Muscle of back (tissue), 11 donors: ENCODE results near the gene SLC18B1. TPM values are rescaled to one million over a fixed set of nuclear protein-coding genes. Genes with fewer than 3 reads are reported as not detected.
"Not testable (repeated sequence)": the region's sequence is repeated elsewhere in the genome, so short reads cannot be mapped to it uniquely, and the experiment has no call there.

Experiments used
- DNase-seq, 3 donors: peaks; one replicate each; pipeline versions ENCODE4 v3.0.0 to v3.0.0-alpha.2; 2013
- polyA plus RNA-seq, 10 donors: library from polyadenylated mRNA; unstranded; fragments of 120-200 nt; gene quantifications; one replicate each; pipeline ENCODE4 v1.2.1, GENCODE V29; 2013; ENCODE audit not compliant: insufficient read length in 10 of 10

Gene SLC18B1
- polyA plus RNA-seq, 10 donors: 8.1 to 12.1 (median 9.7) TPM

DNA sequence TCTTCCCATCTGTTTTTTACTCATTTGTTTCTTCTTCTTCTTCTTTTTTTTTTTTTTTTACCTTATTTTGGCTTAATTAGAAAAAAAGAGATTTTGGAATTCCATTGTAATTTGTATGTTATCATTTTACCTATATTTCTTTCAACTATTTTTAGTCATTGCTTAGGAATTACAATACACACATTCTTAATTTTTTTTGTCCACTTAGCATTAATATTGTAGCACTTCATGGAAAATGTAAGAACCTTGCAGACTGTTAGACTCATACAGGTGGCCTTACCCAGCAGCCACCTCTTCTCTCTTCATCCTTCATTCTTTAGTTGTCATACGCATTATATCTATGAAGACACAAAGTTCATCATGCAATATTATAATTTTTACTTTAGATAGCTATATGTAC is 5.8 kb upstream of the SLC18B1 start:
- no peak for DNase-seq

DNA sequence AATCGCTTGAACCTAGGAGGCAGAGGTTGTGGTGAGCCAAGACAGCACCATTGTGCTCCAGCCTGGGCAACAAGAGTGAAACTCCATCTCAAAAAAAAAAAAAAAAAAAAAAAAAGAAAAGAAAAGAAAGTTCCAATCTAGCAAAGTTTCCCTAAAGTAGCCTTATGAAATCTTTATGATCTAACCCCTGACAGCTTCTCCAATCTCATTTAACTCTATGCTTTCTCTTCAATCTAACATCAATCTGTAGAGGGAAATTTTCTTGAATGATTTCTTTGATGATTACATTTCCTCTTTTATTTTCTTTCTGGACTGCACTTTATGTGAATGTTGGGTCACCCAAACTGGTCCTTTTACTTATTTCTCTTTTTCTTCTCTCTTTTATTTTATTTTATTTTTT is 2.2 kb upstream of the SLC18B1 start:
- DNase-seq: no peak

DNA sequence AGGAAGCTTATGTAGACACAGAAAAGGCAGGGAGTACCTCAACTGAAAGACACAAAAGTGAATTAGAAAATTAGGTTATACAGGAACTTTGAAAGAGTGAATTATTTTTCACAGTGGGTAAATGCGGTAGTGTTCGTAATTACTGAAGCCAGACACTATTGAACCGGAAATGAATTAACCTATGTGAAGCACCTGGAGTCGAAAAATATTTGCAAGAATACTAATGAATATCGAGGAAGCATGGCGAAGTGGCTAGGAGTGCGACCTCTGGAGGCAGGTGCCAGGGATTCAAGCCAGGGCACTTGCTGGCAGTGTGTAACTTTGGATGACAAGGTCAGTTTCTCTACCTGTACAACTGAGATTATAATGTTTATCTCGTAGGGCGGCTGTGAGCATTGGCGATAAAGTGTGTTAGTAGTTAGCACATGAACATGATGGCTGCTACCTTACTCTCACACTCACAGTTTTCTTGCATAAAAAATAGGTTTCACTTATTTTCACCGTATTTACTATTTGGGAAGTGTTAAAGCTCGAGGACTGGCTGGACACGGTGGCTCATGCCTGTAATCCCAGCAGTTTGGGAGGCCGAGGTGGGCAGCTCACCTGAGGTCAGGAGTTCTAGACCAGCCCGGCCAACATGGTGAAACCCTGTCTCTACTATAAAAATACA is 567 bp upstream of the SLC18B1 start:
- peak; percentile 43 to 82 (median 52) for DNase-seq

GRCh38 chr6:132795461-132795860 is 3.0 kb downstream of the SLC18B1 start:
- DNase-seq: no peak

- no peak for DNase-seq
These were observed 5.9 kb downstream of the SLC18B1 start for GRCh38 chr6:132792510-132792909.

- peak in 1 of 3 donors; percentile 15 for DNase-seq
These were observed 8.0 kb downstream of the SLC18B1 start for GRCh38 chr6:132790450-132790849.

GRCh38 chr6:132789396-132789776 is 9.1 kb downstream of the SLC18B1 start:
- no peak for DNase-seq

- DNase-seq: no peak
These were observed 9.6 kb downstream of the SLC18B1 start for GRCh38 chr6:132788658-132789395.

DNA sequence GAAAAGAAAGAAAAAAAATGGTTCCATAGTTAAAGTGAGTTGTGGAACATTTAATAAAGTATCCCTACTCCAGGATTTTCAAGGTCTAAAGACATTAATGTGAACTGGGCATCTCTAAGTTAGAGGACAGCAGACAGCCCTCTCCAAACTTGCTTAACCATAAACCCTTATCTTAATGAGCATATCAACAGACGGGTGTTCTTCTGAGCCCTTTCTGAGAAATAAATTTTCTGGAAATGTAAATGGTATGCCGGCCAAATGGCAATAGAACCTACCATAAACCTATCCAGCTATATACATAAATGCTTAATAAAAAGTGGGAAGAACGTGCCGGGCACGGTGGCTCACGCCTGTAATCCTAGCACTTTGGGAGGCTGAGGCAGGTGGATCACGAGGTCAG is 12.5 kb downstream of the SLC18B1 start:
- no peak for DNase-seq

- DNase-seq: no peak
These were observed 17.6 kb downstream of the SLC18B1 start for GRCh38 chr6:132780770-132781371.

GRCh38 chr6:132777881-132778280 is 20.6 kb downstream of the SLC18B1 start:
- not testable (repeated sequence) for DNase-seq

DNA sequence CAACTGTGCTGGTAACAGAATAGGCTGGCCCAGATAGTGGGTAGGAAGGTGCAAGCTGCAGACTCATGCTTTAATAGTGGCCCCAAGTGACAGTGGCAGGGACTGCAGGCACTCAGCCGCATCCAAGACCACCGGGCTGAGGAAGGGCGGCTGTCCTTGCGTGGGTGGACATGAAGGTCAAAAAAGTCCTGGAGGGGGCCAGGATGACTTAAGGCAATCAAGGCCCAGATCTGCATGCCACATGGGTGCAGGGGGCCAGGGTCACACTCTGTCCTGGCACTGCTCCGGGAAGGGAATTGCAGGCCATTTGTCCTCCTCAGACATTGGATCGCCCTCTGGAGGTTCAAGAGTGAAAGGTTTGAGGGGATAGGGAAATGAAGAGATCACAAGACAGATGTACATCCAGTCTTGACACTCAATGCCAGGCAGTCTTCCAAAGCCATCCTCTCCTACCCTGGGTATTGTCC is 30.4 kb downstream of the SLC18B1 start:
- peak in 2 of 3 donors; percentile 2 to 40 for DNase-seq

- DNase-seq: no peak
These were observed 32.9 kb downstream of the SLC18B1 start for GRCh38 chr6:132765560-132765959.

- peak in 1 of 3 donors; percentile 37 for DNase-seq
These were observed 34.1 kb downstream of the SLC18B1 start for GRCh38 chr6:132764370-132764769.

DNA sequence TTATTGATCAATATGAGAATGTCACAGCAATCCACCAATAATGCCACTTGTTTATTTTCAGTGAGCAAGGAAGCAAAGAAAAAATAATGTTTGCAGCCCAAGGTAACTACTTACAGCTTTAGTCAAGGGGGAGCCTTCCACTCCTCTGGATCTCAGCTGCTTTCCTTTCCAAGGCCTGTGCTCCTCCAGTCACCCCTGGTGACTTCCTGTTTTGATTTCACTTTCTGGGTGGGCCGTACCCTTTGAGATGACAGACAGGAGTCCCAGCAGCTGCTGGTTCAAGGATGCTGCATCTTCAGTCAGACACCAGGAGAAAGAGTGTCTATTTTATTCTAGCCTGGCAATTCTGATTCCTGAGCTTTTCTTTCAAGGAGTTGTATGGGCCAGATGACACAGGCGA is 35.2 kb downstream of the SLC18B1 start:
- DNase-seq: peak in 1 of 3 donors; percentile 17

DNA sequence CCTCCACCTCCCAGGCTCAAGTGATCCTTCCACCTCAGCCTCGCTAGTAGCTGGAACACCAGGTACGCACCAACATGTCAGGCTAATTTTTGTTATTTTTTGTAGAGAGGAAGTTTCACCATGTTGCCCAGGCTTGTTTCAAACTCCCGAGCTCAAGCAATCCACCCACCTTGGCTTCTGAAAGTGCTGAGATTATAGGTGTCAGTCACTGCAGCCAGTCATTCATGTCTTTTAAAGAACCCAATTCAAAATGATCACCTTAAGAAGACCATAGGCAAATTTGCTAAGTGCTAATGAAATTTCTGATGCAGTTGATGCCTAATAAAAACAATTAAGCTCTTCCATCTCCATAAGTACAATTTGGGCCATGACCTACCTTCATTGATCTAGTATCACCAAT is 38.2 kb downstream of the SLC18B1 start:
- DNase-seq: no peak

DNA sequence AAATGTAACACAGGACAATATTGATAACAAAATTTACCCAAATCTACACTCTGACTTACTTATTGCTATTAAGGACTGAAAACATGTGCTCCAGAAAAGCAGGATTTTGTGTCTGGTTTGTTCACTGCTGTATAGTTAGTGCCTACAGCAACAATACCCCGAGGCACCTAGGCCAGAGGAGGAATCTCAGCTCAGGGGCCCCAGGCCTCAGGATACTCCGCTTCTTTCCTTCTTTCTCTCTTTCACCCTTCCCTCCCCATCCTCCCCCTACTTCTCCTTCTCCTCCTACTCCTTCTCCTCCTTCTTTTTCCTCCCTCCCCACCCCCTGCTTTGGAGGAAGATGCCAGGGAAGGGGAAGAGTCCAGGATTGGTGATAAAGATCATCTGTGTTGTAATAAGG is 39.7 kb downstream of the SLC18B1 start:
- no peak for DNase-seq

- DNase-seq: no peak
These were observed 46.2 kb downstream of the SLC18B1 start for GRCh38 chr6:132752255-132752654.

DNA sequence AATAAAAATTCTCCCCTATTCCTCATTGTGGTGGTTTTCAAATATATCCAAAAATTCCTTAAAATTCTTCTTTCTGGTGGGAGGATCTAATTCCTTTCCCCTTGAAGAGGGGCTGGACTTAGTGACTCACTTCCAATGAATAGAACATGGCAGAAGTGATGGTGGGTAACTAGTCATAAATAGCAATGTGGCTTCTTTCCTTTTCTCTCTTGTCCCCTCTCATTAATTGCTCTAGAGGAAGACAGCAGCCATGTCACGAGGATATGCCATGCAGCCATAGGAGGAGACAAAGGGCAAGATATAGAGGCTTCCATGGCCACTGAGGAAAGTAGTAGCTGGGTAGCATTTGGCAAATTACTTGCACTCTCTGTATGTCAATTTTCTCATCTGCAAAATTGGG is 46.6 kb downstream of the SLC18B1 start:
- DNase-seq: no peak

GRCh38 chr6:132751306-132751705 is 47.1 kb downstream of the SLC18B1 start:
- no peak for DNase-seq

DNA sequence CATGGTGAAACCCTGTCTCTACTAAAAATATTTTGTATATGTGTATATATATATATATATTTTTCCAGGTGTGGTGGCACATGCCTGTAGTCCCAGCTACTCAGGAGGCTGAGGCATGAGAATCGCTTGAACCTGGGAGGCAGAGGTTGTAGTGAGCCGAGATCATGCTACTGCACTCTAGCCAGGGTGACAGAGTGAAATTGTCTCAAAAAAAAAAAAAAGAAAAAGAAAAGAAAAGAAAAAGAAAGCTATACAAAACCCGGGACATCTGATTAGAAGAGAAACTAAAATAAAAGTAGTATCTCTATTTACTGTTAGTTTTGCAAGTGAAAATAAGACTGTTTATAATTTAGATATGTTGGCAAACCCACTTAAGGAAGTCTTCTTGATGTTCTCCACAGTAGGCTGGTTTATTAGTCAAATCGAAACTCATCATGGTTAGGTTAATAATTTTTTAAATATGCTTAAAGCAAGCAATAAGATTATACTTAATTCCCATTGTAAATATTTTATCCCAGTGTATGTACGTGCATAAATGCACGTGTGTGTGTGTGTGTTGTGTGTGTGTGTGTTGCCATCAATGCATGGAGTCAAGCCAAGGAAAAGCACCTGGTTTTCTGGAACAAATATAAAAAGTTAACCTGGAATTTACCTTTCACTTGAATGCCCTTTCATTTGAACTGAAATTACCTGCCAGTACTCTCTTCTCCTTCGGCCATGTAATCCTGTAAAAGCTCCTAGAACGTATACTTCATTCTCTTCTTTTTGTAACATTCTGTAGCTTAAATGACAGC is 47.8 kb downstream of the SLC18B1 start:
- no peak for DNase-seq

- no peak for DNase-seq
These were observed 49.3 kb downstream of the SLC18B1 start for GRCh38 chr6:132749111-132749510.
